ENCODE data around the gene SPIRE2. TPM values are rescaled to one million over a fixed set of nuclear protein-coding genes. Genes with fewer than 3 reads are reported as not detected.

The SPIRE2 gene
- total RNA-seq, 1 experiment from 2014 or later = 3.8 TPM

- H3K27ac Mint-ChIP-seq (ENCODE audit: low read depth, unreplicated experiment) = no peak overlapping the region
Measured at GRCh38 chr16:89890886-89891657, 62.8 kb downstream of the SPIRE2 start.

GRCh38 chr16:89892055-89892630, 63.9 kb downstream of the SPIRE2 start:
- DNase-seq (ENCODE audit: unreplicated experiment) = no peak
- ChIA-PET CTCF (no interaction called here), POLR2A (interaction anchor here (0.9 kb wide), 1 partner anchor 9 kb away, joined by 3 read pairs; no protein-coding TSS in a partner anchor)
- no TSS peak for BruUV-seq (replicated peaks)
- Mint-ChIP-seq H3K4me1 (ENCODE audit: insufficient read depth, unreplicated experiment) (no peaks in the 10 kb centered on the region), H3K27ac (ENCODE audit: low read depth, unreplicated experiment) (no peak overlapping the region), H3K27me3 (ENCODE audit: insufficient read depth, unreplicated experiment) (no peaks in the 10 kb centered on the region), H3K36me3 (ENCODE audit: insufficient read depth, unreplicated experiment) (peaks cover 69% of the 10 kb centered on the region), H3K4me3 (ENCODE audit: unreplicated experiment) (no peak overlapping the region), H3K9me3 (ENCODE audit: unreplicated experiment) (no peaks in the 10 kb centered on the region)
- no peak for TF ChIP-seq CTCF (IDR thresholded peaks at IDR 0.05; ENCODE audit: unreplicated experiment)
- intact Hi-C loops (cut with micrococcal nuclease) = no loop called here

More at GRCh38 chr16:89890886-89891657, 62.8 kb downstream of the SPIRE2 start:
- H3K27me3 Mint-ChIP-seq (ENCODE audit: insufficient read depth, unreplicated experiment) = no peaks in the 10 kb centered on the region
- intact Hi-C loops (cut with micrococcal nuclease) = no loop called here
- no peaks in the 10 kb centered on the region for H3K9me3 Mint-ChIP-seq (ENCODE audit: unreplicated experiment)
- peaks cover 76% of the 10 kb centered on the region for H3K36me3 Mint-ChIP-seq (ENCODE audit: insufficient read depth, unreplicated experiment)
- H3K4me3 Mint-ChIP-seq (ENCODE audit: unreplicated experiment) = no peak overlapping the region
- no peak for DNase-seq (ENCODE audit: unreplicated experiment)
- ChIA-PET CTCF (no interaction called here), POLR2A (interaction anchor here (0.9 kb wide), 1 partner anchor 9 kb away, joined by 4 read pairs; no protein-coding TSS in a partner anchor)
- TF ChIP-seq CTCF (IDR thresholded peaks at IDR 0.05; ENCODE audit: unreplicated experiment) = no peak
- no peaks in the 10 kb centered on the region for H3K4me1 Mint-ChIP-seq (ENCODE audit: insufficient read depth, unreplicated experiment)
- BruUV-seq (replicated peaks) = no TSS peak

GRCh38 chr16:89892635-89893034, 64.4 kb downstream of the SPIRE2 start:
- intact Hi-C loops (cut with micrococcal nuclease) = no loop called here
- DNase-seq (ENCODE audit: unreplicated experiment) = no peak
- Mint-ChIP-seq H3K9me3 (ENCODE audit: unreplicated experiment) (no peaks in the 10 kb centered on the region), H3K36me3 (ENCODE audit: insufficient read depth, unreplicated experiment) (peaks cover 65% of the 10 kb centered on the region), H3K4me3 (ENCODE audit: unreplicated experiment) (no peak overlapping the region), H3K27ac (ENCODE audit: low read depth, unreplicated experiment) (no peak overlapping the region), H3K4me1 (ENCODE audit: insufficient read depth, unreplicated experiment) (no peaks in the 10 kb centered on the region), H3K27me3 (ENCODE audit: insufficient read depth, unreplicated experiment) (no peaks in the 10 kb centered on the region)
- ChIA-PET CTCF (no interaction called here), POLR2A (no interaction called here)
- no TSS peak for BruUV-seq (replicated peaks)
- TF ChIP-seq CTCF (IDR thresholded peaks at IDR 0.05; ENCODE audit: unreplicated experiment) = no peak

- H3K27ac Mint-ChIP-seq (ENCODE audit: low read depth, unreplicated experiment) = no peak overlapping the region
- H3K27me3 Mint-ChIP-seq (ENCODE audit: insufficient read depth, unreplicated experiment) = no peaks in the 10 kb centered on the region
- DNase-seq (ENCODE audit: unreplicated experiment) = no peak
- ChIA-PET POLR2A (interaction anchor here (1.1 kb wide), 2 partner anchors 13 to 29 kb away, joined by 4 to 5 read pairs; partner anchors contain the start of gene TUBB3), CTCF (no interaction called here)
- peaks cover 60% of the 10 kb centered on the region for H3K36me3 Mint-ChIP-seq (ENCODE audit: insufficient read depth, unreplicated experiment)
- no peak overlapping the region for H3K4me3 Mint-ChIP-seq (ENCODE audit: unreplicated experiment)
- intact Hi-C loops (cut with micrococcal nuclease) = no loop called here
- no TSS peak for BruUV-seq (replicated peaks)
- no peaks in the 10 kb centered on the region for H3K4me1 Mint-ChIP-seq (ENCODE audit: insufficient read depth, unreplicated experiment)
- H3K9me3 Mint-ChIP-seq (ENCODE audit: unreplicated experiment) = no peaks in the 10 kb centered on the region
- TF ChIP-seq CTCF (IDR thresholded peaks at IDR 0.05; ENCODE audit: unreplicated experiment) = no peak
Measured at GRCh38 chr16:89893642-89894548, 65.6 kb downstream of the SPIRE2 start.

Data from MCF 10A (cell line).